ENCODE results near the gene GABARAPL2. TPM values are rescaled to one million over a fixed set of nuclear protein-coding genes. Genes with fewer than 3 reads are reported as not detected.

GABARAPL2 gene
- total RNA-seq, 1 donor from 2014 or later = 79.0 TPM

- Mint-ChIP-seq H3K27ac (peak overlapping the region; percentile 80), H3K9me3 (ENCODE audit: low read depth) (no peaks in the 10 kb centered on the region), H3K36me3 (ENCODE audit: insufficient read depth) (no peaks in the 10 kb centered on the region), H3K4me3 (ENCODE audit: low read depth) (peak overlapping the region; percentile 92), H3K4me1 (ENCODE audit: low read depth) (peaks cover 3% of the 10 kb centered on the region), H3K27me3 (peaks cover 5% of the 10 kb centered on the region)
- no peak for TF ChIP-seq CTCF (IDR thresholded peaks at IDR 0.05; ENCODE audit: unreplicated experiment)
- DNase-seq (ENCODE audit: low spot score, unreplicated experiment) = no peak
Observed at GRCh38 chr16:75556431-75556950, 9.7 kb upstream of the GABARAPL2 start.

- no peak for DNase-seq (ENCODE audit: low spot score, unreplicated experiment)
- Mint-ChIP-seq H3K9me3 (ENCODE audit: low read depth) (no peaks in the 10 kb centered on the region), H3K4me1 (ENCODE audit: low read depth) (peaks cover 3% of the 10 kb centered on the region), H3K36me3 (ENCODE audit: insufficient read depth) (no peaks in the 10 kb centered on the region), H3K27ac (no peak overlapping the region), H3K27me3 (peaks cover 15% of the 10 kb centered on the region), H3K4me3 (ENCODE audit: low read depth) (no peak overlapping the region)
- no peak for TF ChIP-seq CTCF (IDR thresholded peaks at IDR 0.05; ENCODE audit: unreplicated experiment)
Observed at GRCh38 chr16:75558846-75559401, 7.3 kb upstream of the GABARAPL2 start.

GRCh38 chr16:75559564-75560372 is 6.4 kb upstream of the GABARAPL2 start:
- Mint-ChIP-seq H3K36me3 (ENCODE audit: insufficient read depth) (no peaks in the 10 kb centered on the region), H3K9me3 (ENCODE audit: low read depth) (no peaks in the 10 kb centered on the region), H3K27me3 (peaks cover 19% of the 10 kb centered on the region), H3K27ac (no peak overlapping the region), H3K4me1 (ENCODE audit: low read depth) (peaks cover 3% of the 10 kb centered on the region), H3K4me3 (ENCODE audit: low read depth) (no peak overlapping the region)
- no peak for TF ChIP-seq CTCF (IDR thresholded peaks at IDR 0.05; ENCODE audit: unreplicated experiment)
- no peak for DNase-seq (ENCODE audit: low spot score, unreplicated experiment)

- peak overlapping the region; percentile 100 for H3K4me3 Mint-ChIP-seq (ENCODE audit: low read depth)
- no peak for TF ChIP-seq CTCF (IDR thresholded peaks at IDR 0.05; ENCODE audit: unreplicated experiment)
- no peaks in the 10 kb centered on the region for H3K9me3 Mint-ChIP-seq (ENCODE audit: low read depth)
- peak overlapping the region; percentile 95 for H3K27ac Mint-ChIP-seq
- H3K36me3 Mint-ChIP-seq (ENCODE audit: insufficient read depth) = no peaks in the 10 kb centered on the region
- H3K27me3 Mint-ChIP-seq = peaks cover 14% of the 10 kb centered on the region
- DNase-seq (ENCODE audit: low spot score, unreplicated experiment) = no peak
- H3K4me1 Mint-ChIP-seq (ENCODE audit: low read depth) = peaks cover 14% of the 10 kb centered on the region
Observed at GRCh38 chr16:75565640-75566039, 539 bp upstream of the GABARAPL2 start.

- Mint-ChIP-seq H3K4me1 (ENCODE audit: low read depth) (peaks cover 14% of the 10 kb centered on the region), H3K4me3 (ENCODE audit: low read depth) (peak overlapping the region; percentile 100), H3K36me3 (ENCODE audit: insufficient read depth) (peaks cover 4% of the 10 kb centered on the region), H3K9me3 (ENCODE audit: low read depth) (no peaks in the 10 kb centered on the region), H3K27me3 (peaks cover 14% of the 10 kb centered on the region), H3K27ac (peak overlapping the region; percentile 24)
- TF ChIP-seq CTCF (IDR thresholded peaks at IDR 0.05; ENCODE audit: unreplicated experiment) = no peak
- DNase-seq (ENCODE audit: low spot score, unreplicated experiment) = no peak
Observed at GRCh38 chr16:75566758-75567255, 628 bp downstream of the GABARAPL2 start.
